Measurements from ENCODE around the gene RNU6-9.

- no peak for TF ChIP-seq POLR2A (IDR thresholded peaks at IDR 0.05)
- no peak for TF ChIP-seq CTCF (IDR thresholded peaks at IDR 0.05)
Observed at GRCh38 chr19:861756-862580, 31.3 kb upstream of the RNU6-9 start.

All from tibial nerve (tissue), 3 donors.